ENCODE results near the gene SMCO2.
"Not testable (repeated sequence)": the region's sequence is repeated elsewhere in the genome, so short reads cannot be mapped to it uniquely, and the experiment has no call there.

SMCO2 gene

DNA sequence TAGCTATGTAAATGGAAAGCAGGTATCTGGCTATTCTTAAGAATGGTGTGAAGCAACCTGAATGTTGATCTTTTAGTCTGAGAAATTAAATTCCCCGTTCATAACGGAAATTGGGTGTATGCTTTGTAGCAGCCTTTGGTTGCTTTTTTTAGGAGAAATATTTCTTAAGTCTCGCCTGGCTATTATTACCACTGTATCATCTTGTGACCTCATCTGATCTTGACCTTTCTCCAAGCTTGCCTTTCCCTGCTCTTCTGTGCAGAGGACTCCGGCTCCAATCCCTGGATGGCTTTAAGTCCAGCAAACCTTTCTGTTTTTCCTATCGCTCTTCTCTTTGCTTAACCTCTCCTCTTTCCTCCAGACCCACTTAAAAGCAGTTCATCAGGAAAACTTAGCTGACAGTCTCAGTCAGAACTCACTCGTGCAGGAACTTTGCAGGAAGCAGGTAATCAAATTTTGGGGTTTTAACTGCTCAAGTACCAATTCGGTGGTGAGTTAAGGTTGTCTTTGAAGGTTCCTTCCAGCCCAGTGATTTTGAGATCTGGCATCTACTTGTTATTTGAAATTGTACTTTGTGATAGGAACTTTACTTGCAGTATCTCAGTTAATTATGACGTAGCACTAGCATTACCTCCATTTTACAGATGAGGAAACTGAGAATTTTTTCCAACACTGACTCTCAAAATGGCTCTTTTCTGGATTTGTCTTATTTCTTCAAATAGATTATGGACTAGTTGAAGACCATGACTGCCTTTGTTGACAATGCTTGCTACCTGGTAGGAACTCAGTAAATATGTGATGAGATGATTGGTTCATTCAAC is 91.5 kb downstream of the SMCO2 start:
- Histone ChIP-seq H3K9ac (ENCODE audit: low read length) (no peak overlapping the region), H3K4me1 (ENCODE audit: control insufficient read depth, insufficient read depth, low read length) (peaks cover 17% of the 10 kb centered on the region), H3K9me3 (ENCODE audit: control insufficient read depth, low read length) (no peaks in the 10 kb centered on the region), H3K4me3 (ENCODE audit: low read length) (no peak overlapping the region), H3K36me3 (ENCODE audit: control insufficient read depth, insufficient read depth, low read length) (no peaks in the 10 kb centered on the region), H3K27me3 (ENCODE audit: control insufficient read depth, insufficient read depth, low read length) (no peaks in the 10 kb centered on the region)

DNA sequence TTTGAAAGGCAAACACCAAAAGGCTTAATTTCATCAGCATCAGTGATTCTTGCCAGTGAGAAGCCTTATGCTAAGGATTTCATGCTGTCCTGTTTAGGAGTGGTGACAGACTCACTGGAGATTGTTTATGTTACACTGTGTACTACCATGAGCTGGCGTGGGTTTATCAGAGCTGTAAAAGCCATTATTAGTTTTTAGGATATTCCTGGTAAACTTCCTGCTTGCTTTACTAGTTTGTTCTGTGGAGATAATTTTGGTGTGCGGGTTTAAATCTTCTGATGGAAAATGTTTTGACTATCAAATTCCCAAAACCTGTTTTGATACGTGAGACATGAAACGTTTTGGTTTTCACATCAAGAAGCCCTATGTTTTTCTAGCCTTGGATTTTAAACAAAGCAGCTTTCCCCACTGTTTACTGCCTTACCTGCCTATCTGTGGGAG is 92.7 kb downstream of the SMCO2 start:
- Histone ChIP-seq H3K36me3 (ENCODE audit: control insufficient read depth, insufficient read depth, low read length) (no peaks in the 10 kb centered on the region), H3K9me3 (ENCODE audit: control insufficient read depth, low read length) (no peaks in the 10 kb centered on the region), H3K4me3 (ENCODE audit: low read length) (no peak overlapping the region), H3K27me3 (ENCODE audit: control insufficient read depth, insufficient read depth, low read length) (no peaks in the 10 kb centered on the region), H3K4me1 (ENCODE audit: control insufficient read depth, insufficient read depth, low read length) (peaks cover 17% of the 10 kb centered on the region), H3K9ac (ENCODE audit: low read length) (no peak overlapping the region)

DNA sequence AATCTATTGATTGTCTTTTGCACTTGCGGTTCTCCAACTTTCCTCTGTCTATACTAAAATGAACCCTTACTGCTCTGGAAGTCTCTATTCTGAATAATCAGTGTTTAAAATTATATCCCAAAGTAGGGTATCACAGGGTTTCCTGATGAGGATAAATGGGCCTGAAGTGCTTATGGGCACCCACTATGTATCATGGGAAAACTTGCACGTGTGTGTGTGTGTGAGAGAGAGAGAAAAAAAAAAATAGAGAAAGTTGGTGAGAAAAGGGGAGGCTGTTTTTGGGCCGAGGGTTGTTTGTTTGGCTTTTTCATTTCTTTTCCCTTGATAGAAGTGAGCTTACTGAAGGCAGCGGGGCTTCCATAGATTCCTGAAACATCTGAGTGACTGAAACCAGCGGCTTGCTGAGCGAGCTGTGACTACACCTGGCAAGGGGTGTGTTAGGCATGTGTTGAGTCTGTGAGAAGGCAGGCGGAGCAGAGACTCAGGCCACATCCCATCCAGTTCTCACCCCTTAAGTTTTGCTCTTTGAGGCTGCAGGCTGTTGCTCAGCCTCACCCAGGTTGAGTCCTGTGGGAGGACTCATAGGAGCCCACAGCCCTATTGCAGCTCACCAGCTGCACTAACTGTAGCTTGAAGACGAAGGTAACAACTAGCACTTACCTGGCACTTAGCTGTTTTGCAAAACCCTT is 94.6 kb downstream of the SMCO2 start:
- H3K4me1 ChIP-seq (ENCODE audit: control insufficient read depth, insufficient read depth, low read length) = peaks cover 17% of the 10 kb centered on the region
- H3K36me3 ChIP-seq (ENCODE audit: control insufficient read depth, insufficient read depth, low read length) = no peaks in the 10 kb centered on the region
- H3K9ac ChIP-seq (ENCODE audit: low read length) = no peak overlapping the region
- H3K9me3 ChIP-seq (ENCODE audit: control insufficient read depth, low read length) = no peaks in the 10 kb centered on the region
- H3K4me3 ChIP-seq (ENCODE audit: low read length) = no peak overlapping the region
- no peaks in the 10 kb centered on the region for H3K27me3 ChIP-seq (ENCODE audit: control insufficient read depth, insufficient read depth, low read length)

DNA sequence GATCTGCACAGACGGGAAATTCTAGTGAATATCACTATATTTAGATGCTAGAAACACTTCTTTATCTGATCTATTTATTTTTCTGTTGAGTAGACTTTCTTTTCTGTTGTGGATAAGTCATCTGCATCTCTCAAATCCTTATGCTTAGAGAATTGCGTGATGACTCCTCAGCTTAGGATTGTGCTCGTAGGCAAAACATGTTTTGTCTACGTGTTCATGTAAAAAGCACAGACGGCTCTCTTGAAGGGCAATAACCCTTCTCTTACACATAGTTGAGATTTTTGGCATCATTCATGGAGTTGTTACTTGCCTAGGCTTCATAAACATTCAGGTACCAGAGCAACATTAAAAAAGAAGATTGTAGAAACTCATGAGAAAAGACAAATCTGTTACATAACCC is 96.1 kb downstream of the SMCO2 start:
- Histone ChIP-seq H3K9ac (ENCODE audit: low read length) (no peak overlapping the region), H3K9me3 (ENCODE audit: control insufficient read depth, low read length) (no peaks in the 10 kb centered on the region), H3K4me3 (ENCODE audit: low read length) (no peak overlapping the region), H3K4me1 (ENCODE audit: control insufficient read depth, insufficient read depth, low read length) (peaks cover 19% of the 10 kb centered on the region), H3K27me3 (ENCODE audit: control insufficient read depth, insufficient read depth, low read length) (no peaks in the 10 kb centered on the region), H3K36me3 (ENCODE audit: control insufficient read depth, insufficient read depth, low read length) (no peaks in the 10 kb centered on the region)

DNA sequence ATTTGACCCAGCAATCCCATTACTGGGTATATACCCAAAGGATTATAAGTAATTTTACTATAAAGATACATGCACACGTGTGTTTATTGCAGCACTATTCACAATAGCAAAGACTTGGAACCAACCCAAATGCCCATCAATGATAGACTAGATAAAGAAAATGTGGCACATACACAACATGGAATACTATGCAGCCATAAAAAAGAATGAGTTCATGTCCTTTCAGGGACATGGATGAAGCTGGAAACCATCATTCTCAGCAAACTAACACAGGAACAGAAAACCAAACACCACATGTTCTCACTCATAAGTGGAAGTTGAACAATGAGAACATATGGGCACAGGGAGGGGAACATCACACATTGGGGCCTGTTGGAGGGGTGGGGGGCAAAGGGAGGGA is 98.3 kb downstream of the SMCO2 start:
- peaks cover 29% of the 10 kb centered on the region for H3K4me1 ChIP-seq (ENCODE audit: control insufficient read depth, insufficient read depth, low read length)
- H3K4me3 ChIP-seq (ENCODE audit: low read length); H3K36me3 ChIP-seq (ENCODE audit: control insufficient read depth, insufficient read depth, low read length); H3K9me3 ChIP-seq (ENCODE audit: control insufficient read depth, low read length); H3K27me3 ChIP-seq (ENCODE audit: control insufficient read depth, insufficient read depth, low read length); H3K9ac ChIP-seq (ENCODE audit: low read length): not testable (repeated sequence)

DNA sequence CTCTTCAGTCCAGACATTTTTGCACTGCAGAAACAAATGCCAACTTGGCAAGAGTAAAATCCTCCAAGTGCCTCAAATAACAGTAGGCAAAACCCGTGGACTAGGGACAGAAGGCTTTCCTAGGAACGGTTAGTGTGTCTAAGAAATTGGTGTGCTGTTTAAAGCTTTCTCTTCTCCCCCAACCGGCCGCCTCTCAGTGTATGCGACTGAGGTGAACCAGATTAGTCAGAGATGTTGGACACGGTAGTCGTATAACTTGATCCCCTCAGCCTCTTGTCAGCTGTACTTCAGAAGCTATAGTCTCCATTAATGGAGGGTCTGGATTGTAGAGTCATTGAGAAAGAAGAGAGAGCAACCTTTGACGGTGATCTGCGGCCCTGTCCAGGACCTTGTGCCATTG is 99.1 kb downstream of the SMCO2 start:
- Histone ChIP-seq H3K36me3 (ENCODE audit: control insufficient read depth, insufficient read depth, low read length) (no peaks in the 10 kb centered on the region), H3K9me3 (ENCODE audit: control insufficient read depth, low read length) (no peaks in the 10 kb centered on the region), H3K4me1 (ENCODE audit: control insufficient read depth, insufficient read depth, low read length) (peaks cover 37% of the 10 kb centered on the region), H3K4me3 (ENCODE audit: low read length) (no peak overlapping the region), H3K9ac (ENCODE audit: low read length) (no peak overlapping the region), H3K27me3 (ENCODE audit: control insufficient read depth, insufficient read depth, low read length) (no peaks in the 10 kb centered on the region)

DNA sequence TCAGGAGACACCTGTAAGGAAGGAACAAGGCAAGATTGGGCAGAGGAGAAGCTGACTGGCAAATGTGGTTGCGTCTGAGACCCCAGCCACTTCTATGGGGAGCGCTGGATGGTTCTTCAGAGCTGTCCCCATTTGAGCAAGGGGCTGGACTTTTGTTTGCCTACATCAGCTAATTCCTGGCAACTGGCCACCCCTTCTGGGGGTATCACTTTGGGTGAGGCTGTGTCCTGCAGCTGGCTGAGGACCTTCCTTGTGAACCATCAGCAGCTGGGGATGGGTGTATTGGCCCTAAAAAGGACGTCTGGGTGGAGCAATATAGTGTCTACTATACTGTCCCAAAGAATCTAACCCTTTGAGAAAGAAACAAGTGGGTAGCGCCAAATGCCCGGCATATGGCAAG is 101.1 kb downstream of the SMCO2 start:
- no peaks in the 10 kb centered on the region for H3K9me3 ChIP-seq (ENCODE audit: control insufficient read depth, low read length)
- peaks cover 35% of the 10 kb centered on the region for H3K4me1 ChIP-seq (ENCODE audit: control insufficient read depth, insufficient read depth, low read length)
- no peaks in the 10 kb centered on the region for H3K27me3 ChIP-seq (ENCODE audit: control insufficient read depth, insufficient read depth, low read length)
- H3K4me3 ChIP-seq (ENCODE audit: low read length) = no peak overlapping the region
- no peaks in the 10 kb centered on the region for H3K36me3 ChIP-seq (ENCODE audit: control insufficient read depth, insufficient read depth, low read length)
- no peak overlapping the region for H3K9ac ChIP-seq (ENCODE audit: low read length)

DNA sequence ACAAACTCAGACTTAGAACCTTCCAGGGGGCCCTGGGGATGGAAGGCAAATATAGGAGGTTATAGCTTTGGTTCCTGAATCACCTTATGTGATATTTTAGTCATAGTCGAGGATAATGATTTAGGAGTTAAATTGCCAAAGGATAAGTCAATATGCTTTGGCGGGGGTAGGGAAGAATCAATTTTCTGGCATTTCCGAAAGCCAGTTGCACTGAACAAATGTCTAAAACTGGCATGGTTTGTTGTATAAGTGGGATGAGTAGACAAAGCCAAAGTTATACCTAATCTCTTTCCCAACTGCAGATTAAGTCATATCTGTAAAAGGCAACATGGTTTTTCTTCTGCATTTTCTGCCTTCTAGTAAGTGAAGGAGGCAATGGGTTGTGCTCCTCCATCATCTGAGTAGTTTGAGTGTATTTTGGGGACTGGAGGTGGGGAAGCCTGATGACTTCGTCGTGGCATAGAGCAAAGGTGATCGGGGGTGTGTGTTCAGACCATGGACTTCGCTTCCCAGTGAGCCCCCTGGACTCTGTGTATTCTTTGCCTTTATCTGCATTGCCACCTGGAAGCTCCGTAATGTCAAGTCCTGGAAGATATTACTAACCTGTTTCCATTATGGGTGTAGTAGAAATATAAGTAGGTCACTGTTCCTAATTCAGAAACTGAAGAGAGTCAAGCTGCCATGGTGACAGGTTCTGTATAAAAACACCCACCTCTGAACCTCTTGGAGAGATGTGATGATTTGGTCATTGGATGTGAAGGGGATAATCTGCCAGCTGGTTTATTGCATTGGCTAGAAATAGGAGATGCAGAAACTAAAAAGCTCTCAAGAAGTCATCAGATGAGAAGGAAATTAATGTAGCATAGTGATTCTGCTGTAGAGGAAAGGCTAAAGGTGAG is 102.0 kb downstream of the SMCO2 start:
- Histone ChIP-seq H3K9ac (ENCODE audit: low read length) (no peak overlapping the region), H3K4me3 (ENCODE audit: low read length) (no peak overlapping the region), H3K9me3 (ENCODE audit: control insufficient read depth, low read length) (no peaks in the 10 kb centered on the region), H3K36me3 (ENCODE audit: control insufficient read depth, insufficient read depth, low read length) (no peaks in the 10 kb centered on the region), H3K4me1 (ENCODE audit: control insufficient read depth, insufficient read depth, low read length) (peaks cover 35% of the 10 kb centered on the region), H3K27me3 (ENCODE audit: control insufficient read depth, insufficient read depth, low read length) (no peaks in the 10 kb centered on the region)

DNA sequence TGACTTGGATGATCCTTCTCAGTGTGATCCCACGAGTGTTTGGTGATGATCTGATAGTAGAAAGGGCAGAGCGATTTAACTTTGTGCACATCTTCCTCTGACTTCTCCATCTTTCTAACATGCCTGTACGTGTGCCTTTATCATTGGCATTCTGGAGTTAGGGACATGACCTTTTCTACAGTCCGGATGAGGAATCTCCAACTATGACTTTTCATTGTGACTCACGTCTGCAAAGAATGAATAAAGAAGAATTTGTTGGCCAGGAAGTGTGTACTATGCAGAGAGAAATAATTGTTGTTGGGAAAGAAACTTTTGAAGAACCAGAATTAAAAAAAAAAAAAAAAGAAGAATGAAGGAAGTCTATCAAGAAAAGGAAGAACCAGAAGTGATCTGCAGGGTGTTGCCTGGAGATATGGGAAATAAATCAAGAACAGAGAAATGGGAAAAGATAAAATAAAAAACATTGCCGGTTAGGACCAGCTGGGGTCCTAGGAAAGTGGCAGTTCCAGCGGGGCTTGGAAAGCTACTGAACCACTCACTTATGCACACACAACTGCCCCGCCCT is 102.8 kb downstream of the SMCO2 start:
- no peak overlapping the region for H3K4me3 ChIP-seq (ENCODE audit: low read length)
- no peaks in the 10 kb centered on the region for H3K27me3 ChIP-seq (ENCODE audit: control insufficient read depth, insufficient read depth, low read length)
- H3K36me3 ChIP-seq (ENCODE audit: control insufficient read depth, insufficient read depth, low read length) = no peaks in the 10 kb centered on the region
- no peaks in the 10 kb centered on the region for H3K9me3 ChIP-seq (ENCODE audit: control insufficient read depth, low read length)
- peaks cover 37% of the 10 kb centered on the region for H3K4me1 ChIP-seq (ENCODE audit: control insufficient read depth, insufficient read depth, low read length)
- H3K9ac ChIP-seq (ENCODE audit: low read length) = no peak overlapping the region

DNA sequence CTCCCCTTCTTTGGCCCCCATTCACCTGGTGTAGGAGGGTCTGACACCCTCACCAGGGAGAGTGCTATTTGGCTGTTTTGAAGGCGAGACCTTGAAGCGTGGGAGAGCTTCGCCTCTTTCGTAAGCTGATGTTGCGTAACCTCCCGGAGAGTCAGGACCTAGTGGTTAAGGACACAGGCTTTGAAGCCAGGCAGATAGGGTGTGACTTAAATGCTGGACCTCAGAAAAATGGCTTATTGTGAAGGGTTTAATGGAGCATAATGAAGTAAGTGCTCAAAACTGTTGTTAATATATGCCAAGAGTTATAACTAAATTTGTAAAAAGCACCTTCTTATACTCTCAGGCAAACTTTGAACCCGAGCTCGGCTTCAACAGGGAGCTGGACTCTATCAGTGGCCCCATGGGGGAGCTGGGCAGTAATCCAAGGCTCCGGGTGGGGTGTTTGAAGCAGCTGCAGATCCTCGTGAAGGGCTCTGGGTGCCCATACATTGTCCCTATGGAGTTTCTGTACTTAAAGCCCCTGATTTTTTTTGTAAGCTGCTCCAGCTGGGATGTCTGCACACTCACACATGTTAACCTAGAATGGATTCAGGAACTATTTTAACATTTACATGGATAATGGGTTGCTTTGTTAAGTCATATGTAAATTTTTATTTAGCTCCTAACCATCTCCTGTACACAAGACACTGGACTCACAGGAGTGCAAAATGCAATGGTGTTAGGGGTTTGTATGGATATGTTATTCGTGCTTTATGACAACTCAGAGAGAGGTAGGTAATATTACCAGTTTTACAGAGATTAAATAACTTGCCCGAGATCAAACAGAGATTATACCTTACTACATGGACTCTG is 103.5 kb downstream of the SMCO2 start:
- H3K4me1 ChIP-seq (ENCODE audit: control insufficient read depth, insufficient read depth, low read length) = peaks cover 43% of the 10 kb centered on the region
- H3K27me3 ChIP-seq (ENCODE audit: control insufficient read depth, insufficient read depth, low read length) = no peaks in the 10 kb centered on the region
- H3K36me3 ChIP-seq (ENCODE audit: control insufficient read depth, insufficient read depth, low read length) = no peaks in the 10 kb centered on the region
- no peaks in the 10 kb centered on the region for H3K9me3 ChIP-seq (ENCODE audit: control insufficient read depth, low read length)
- no peak overlapping the region for H3K4me3 ChIP-seq (ENCODE audit: low read length)
- H3K9ac ChIP-seq (ENCODE audit: low read length) = no peak overlapping the region

DNA sequence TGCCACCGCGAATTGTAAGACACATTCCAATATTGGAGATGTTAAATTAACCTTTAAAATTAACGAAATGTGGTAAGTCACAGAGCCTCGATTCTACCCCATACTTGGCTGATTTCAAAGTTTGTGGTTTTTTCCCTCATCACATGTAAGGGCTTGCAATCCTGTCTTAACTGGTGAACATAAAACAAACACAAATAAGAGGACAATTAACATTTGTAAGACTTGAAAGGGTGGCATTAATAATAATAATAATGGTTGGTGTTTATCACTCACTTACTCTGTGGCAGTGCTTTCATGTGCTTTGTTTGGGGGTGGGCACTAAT is 104.1 kb downstream of the SMCO2 start:
- peaks cover 49% of the 10 kb centered on the region for H3K4me1 ChIP-seq (ENCODE audit: control insufficient read depth, insufficient read depth, low read length)
- no peaks in the 10 kb centered on the region for H3K36me3 ChIP-seq (ENCODE audit: control insufficient read depth, insufficient read depth, low read length)
- no peaks in the 10 kb centered on the region for H3K9me3 ChIP-seq (ENCODE audit: control insufficient read depth, low read length)
- H3K27me3 ChIP-seq (ENCODE audit: control insufficient read depth, insufficient read depth, low read length) = no peaks in the 10 kb centered on the region
- no peak overlapping the region for H3K9ac ChIP-seq (ENCODE audit: low read length)
- H3K4me3 ChIP-seq (ENCODE audit: low read length) = no peak overlapping the region

Measured in mucosa of stomach (tissue), 1 donor.